Activated CD8-positive, alpha-beta T cell treated with anti-CD3 and anti-CD28 coated beads for 36 hours (primary cell): ENCODE data around the gene KRT86. TPM values are rescaled to one million over a fixed set of nuclear protein-coding genes. Genes with fewer than 3 reads are reported as not detected.

ENCODE experiments used
- total RNA-seq, 2 experiments: library from RNA; stranded (reverse); gene quantifications; one replicate each; pipeline ENCODE4 v1.2.3, GENCODE V29; 2021

Gene KRT86
- total RNA-seq, 2 experiments from 2014 or later, result not detected

Other genes with a start within 250 kb of the KRT86 start
- gene NR4A1, start 223.2 kb upstream of the KRT86 start, total RNA-seq, result 100 to 1,000 TPM; 120 to 128 TPM
- 10 to 100 TPM; 25.6 to 28.4 TPM for gene ATG101, start 204.7 kb upstream of the KRT86 start, total RNA-seq
- not detected for gene SMIM41, start 194.9 kb upstream of the KRT86 start, total RNA-seq
- gene KRT80, start 82.6 kb upstream of the KRT86 start, total RNA-seq, result not detected
- 1 to 10 TPM; 2.1 to 3.1 TPM for gene KRT7, start 41.4 kb upstream of the KRT86 start, total RNA-seq
- not detected for gene KRT81, start 16.9 kb downstream of the KRT86 start, total RNA-seq
- gene KRT83, start 46.8 kb downstream of the KRT86 start, total RNA-seq, result not detected
- not detected for gene KRT85, start 92.8 kb downstream of the KRT86 start, total RNA-seq
- not detected for gene KRT84, start 111.0 kb downstream of the KRT86 start, total RNA-seq
- not detected for gene KRT82, start 131.7 kb downstream of the KRT86 start, total RNA-seq
- gene KRT75, start 159.7 kb downstream of the KRT86 start, total RNA-seq, result not detected
- gene KRT6B, start 177.5 kb downstream of the KRT86 start, total RNA-seq, result not detected
- gene KRT6C, start 199.2 kb downstream of the KRT86 start, total RNA-seq, result not detected
- not detected for gene KRT6A, start 218.6 kb downstream of the KRT86 start, total RNA-seq
- not detected for gene KRT5, start 245.7 kb downstream of the KRT86 start, total RNA-seq